GM10248 (cell line): Measurements from ENCODE around the gene EFNA5.

Experiments used
- CTCF ChIA-PET: fragments of 300-600 bp; sonication (Branson Sonifier 250); formaldehyde crosslinking; extraction: SDS; loops from one replicate; lab custom pipeline; 2021; ENCODE audit warnings: antibody characterized with exemption; lab: Yijun Ruan, JAX
- POLR2A ChIA-PET: fragments of 350-650 bp; sonication (Branson Sonifier 250); formaldehyde crosslinking; extraction: SDS; loops from one replicate; lab custom pipeline; 2020; ENCODE audit warnings: antibody characterized with exemption; lab: Yijun Ruan, JAX
- DNase-seq: peaks from one replicate; pipeline ENCODE4 v3.0.0; 2012; ENCODE audit errors: extremely low spot score
- CTCF ChIP-seq: IDR thresholded peaks from 2 replicates; pipeline ENCODE4 v1.5.1; 2012; ENCODE audit warnings: mild to moderate bottlenecking, low read depth; ENCODE audit errors: extremely low read depth, missing control alignments, control extremely low read depth

The EFNA5 gene

GRCh38 chr5:107663697-107664096, 7.0 kb downstream of the EFNA5 start:
- CTCF ChIA-PET: interaction anchor here (1.0 to 1.9 kb wide), 4 partner anchors 9 to 13 kb away, joined by 3 to 5 read pairs (median 4); no protein-coding TSS in a partner anchor
- POLR2A ChIA-PET: no interaction called here
- no peak for TF ChIP-seq CTCF
- DNase-seq: no peak

- POLR2A ChIA-PET: no interaction called here
- no peak for TF ChIP-seq CTCF
- DNase-seq: no peak
- CTCF ChIA-PET: interaction anchor here (1.2 to 2.2 kb wide), 2 partner anchors 13 to 18 kb away, joined by 3 to 11 read pairs; no protein-coding TSS in a partner anchor
These were observed 9.1 kb downstream of the EFNA5 start for GRCh38 chr5:107661650-107662044.

- no peak for DNase-seq
- ChIA-PET POLR2A (no interaction called here), CTCF (interaction anchor here (0.9 to 2.2 kb wide), 3 partner anchors 13 to 22 kb away, joined by 3 to 11 read pairs (median 3); no protein-coding TSS in a partner anchor)
- TF ChIP-seq CTCF: no peak
These were observed 9.6 kb downstream of the EFNA5 start for GRCh38 chr5:107661038-107661649.

- DNase-seq: no peak
- POLR2A ChIA-PET: no interaction called here
- no peak for TF ChIP-seq CTCF
- CTCF ChIA-PET: no interaction called here
These were observed 12.2 kb downstream of the EFNA5 start for GRCh38 chr5:107658528-107658927.

- CTCF ChIA-PET: interaction anchor here (1.4 kb wide), 1 partner anchor 14 kb away, joined by 3 read pairs; no protein-coding TSS in a partner anchor
- no peak for DNase-seq
- POLR2A ChIA-PET: no interaction called here
- TF ChIP-seq CTCF: no peak
These were observed 14.9 kb downstream of the EFNA5 start for GRCh38 chr5:107655831-107656230.

GRCh38 chr5:107654827-107655226, 15.9 kb downstream of the EFNA5 start:
- no peak for TF ChIP-seq CTCF
- CTCF ChIA-PET: interaction anchor here (0.7 to 1.4 kb wide), 3 partner anchors 9 to 19 kb away, joined by 3 read pairs; no protein-coding TSS in a partner anchor
- DNase-seq: no peak
- POLR2A ChIA-PET: no interaction called here
